GM18861 (cell line): ENCODE measurements around the gene TRIM32.
"Not testable (repeated sequence)": the region's sequence is repeated elsewhere in the genome, so short reads cannot be mapped to it uniquely, and the experiment has no call there.

Source experiments
- ATAC-seq: cut with Tn5 transposase; IDR thresholded peaks from one replicate; pipeline ENCODE4 v1.9.1; 2021; ENCODE audit not compliant: unreplicated experiment

Gene TRIM32

GRCh38 chr9:116674210-116674980, 12.7 kb upstream of the TRIM32 start:
- no peak for ATAC-seq

GRCh38 chr9:116683535-116683934, 3.6 kb upstream of the TRIM32 start:
- no peak for ATAC-seq

- ATAC-seq = no peak
Measured at GRCh38 chr9:116685166-116685565, 1.9 kb upstream of the TRIM32 start.

GRCh38 chr9:116686135-116686534, 970 bp upstream of the TRIM32 start:
- ATAC-seq = no peak

- no peak for ATAC-seq
Measured at GRCh38 chr9:116686693-116687073, 422 bp upstream of the TRIM32 start.

GRCh38 chr9:116687754-116688135, 640 bp downstream of the TRIM32 start:
- ATAC-seq = no peak

GRCh38 chr9:116688806-116689485, 1.8 kb downstream of the TRIM32 start:
- no peak for ATAC-seq

- ATAC-seq = no peak
Measured at GRCh38 chr9:116689486-116690032, 2.5 kb downstream of the TRIM32 start.

GRCh38 chr9:116690805-116691204, 3.7 kb downstream of the TRIM32 start:
- not testable (repeated sequence) for ATAC-seq

- no peak for ATAC-seq
Measured at GRCh38 chr9:116691607-116692006, 4.5 kb downstream of the TRIM32 start.

- ATAC-seq = no peak
Measured at GRCh38 chr9:116692616-116693015, 5.5 kb downstream of the TRIM32 start.

GRCh38 chr9:116693233-116693731, 6.2 kb downstream of the TRIM32 start:
- ATAC-seq = no peak

- no peak for ATAC-seq
Measured at GRCh38 chr9:116694785-116695291, 7.7 kb downstream of the TRIM32 start.

- ATAC-seq = no peak
Measured at GRCh38 chr9:116695438-116695837, 8.3 kb downstream of the TRIM32 start.

GRCh38 chr9:116697362-116697761, 10.3 kb downstream of the TRIM32 start:
- no peak for ATAC-seq

- ATAC-seq = no peak
Measured at GRCh38 chr9:116697887-116698286, 10.8 kb downstream of the TRIM32 start.

GRCh38 chr9:116700279-116700678, 13.2 kb downstream of the TRIM32 start:
- ATAC-seq = no peak

GRCh38 chr9:116700882-116701865, 14.1 kb downstream of the TRIM32 start:
- no peak for ATAC-seq

GRCh38 chr9:116701940-116702642, 15.0 kb downstream of the TRIM32 start:
- ATAC-seq = no peak

GRCh38 chr9:116703634-116704033, 16.5 kb downstream of the TRIM32 start:
- no peak for ATAC-seq
